ENCODE results near the gene BDH1.
"Not testable (repeated sequence)": the region's sequence is repeated elsewhere in the genome, so short reads cannot be mapped to it uniquely, and the experiment has no call there.

Gene BDH1

GRCh38 chr3:197520311-197521276, 35.2 kb downstream of the BDH1 start:
- DNase-seq: no peak

- DNase-seq: no peak
Observed at GRCh38 chr3:197519801-197520211, 36.0 kb downstream of the BDH1 start.

DNA sequence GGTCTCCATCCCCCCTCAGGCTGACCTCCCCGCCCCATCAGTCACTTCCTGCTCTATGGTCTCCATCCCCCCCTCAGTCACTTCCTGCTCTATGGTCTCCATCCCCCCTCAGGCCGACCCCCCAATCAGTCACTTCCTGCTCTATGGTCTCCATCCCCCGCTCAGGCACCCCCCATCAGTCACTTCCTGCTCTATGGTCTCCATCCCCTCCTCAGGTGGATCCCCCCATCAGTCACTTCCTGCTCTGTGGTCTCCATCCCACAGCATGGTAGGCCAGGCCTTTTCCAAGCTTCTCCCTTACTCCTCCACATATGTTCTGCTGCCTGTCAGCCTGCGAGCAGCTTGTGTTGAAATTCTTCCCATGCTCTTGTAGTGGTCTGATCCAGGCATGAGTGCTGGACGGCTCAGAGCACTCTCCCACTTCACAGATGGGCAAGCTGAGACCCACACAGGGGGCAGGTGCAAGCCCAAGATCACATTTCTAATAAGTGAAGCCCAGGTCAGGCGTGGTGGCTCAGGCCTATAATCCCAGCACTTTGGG, 36.8 kb downstream of the BDH1 start:
- no peak for DNase-seq

- DNase-seq: not testable (repeated sequence)
Observed at GRCh38 chr3:197517922-197518683, 37.7 kb downstream of the BDH1 start.

- DNase-seq: not testable (repeated sequence)
Observed at GRCh38 chr3:197516890-197517606, 38.7 kb downstream of the BDH1 start.

GRCh38 chr3:197516517-197516889, 39.3 kb downstream of the BDH1 start:
- peak; percentile 42 for DNase-seq

- no peak for DNase-seq
Observed at GRCh38 chr3:197514786-197515355, 40.9 kb downstream of the BDH1 start.

DNA sequence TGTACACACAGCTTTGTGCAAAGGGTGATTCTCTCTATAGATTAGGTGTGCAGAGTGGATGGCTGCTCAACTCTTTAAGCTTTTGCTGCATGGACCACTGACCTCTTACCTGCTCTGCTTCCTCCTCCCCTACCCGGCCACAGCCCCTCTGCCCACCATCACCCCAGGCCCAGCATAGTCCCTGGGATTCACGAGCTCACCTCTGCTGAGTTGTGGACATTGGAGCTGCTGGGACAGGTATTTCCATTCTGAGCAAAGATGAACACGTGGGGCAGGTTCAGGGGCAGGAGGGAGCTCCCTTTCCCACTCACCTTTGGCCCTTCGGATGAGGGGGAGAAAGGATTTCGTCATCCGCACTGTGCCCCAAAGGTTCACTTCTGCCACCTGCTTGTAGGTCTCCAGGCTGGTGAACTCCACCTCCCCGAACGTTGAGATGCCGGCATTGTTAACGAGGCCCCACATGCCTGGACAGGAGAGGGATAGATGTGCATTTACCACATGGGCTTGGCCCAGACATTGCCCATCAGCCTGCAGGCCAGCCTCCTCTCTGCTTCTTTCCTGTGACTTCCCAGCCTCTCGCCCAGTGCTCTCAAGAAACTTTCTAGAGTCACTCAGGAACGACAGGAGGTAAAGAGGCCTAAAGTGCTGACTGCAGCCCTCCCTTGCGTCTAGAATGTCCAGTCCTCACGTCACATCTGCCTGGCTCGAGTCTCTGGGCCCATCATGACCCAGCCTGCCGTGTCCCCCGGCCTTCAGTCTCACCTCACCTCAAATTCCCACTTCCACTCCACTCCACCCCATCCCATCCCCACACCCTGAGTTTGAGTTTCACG, 41.6 kb downstream of the BDH1 start:
- DNase-seq: no peak

- no peak for DNase-seq
Observed at GRCh38 chr3:197512691-197513571, 42.8 kb downstream of the BDH1 start.

GRCh38 chr3:197511853-197512635, 43.7 kb downstream of the BDH1 start:
- DNase-seq: no peak

DNA sequence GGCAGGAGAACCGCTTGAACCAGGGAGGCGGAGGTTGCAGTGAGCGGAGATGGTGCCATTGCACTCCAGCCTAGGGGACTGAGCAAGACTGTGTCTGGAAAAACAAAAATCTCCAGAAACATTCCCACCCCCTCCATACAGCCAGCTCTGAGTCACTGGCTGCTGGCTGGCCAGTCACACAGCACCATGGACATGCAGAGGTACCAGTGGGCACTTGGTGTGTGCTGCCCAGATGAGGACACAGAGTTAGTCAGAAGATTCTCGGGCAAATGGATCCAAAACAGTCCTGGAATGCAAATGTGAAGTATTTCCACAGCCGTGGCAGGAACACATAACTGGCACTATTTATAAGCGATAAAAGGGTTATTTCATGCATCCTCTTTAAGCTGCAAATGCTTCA, 44.6 kb downstream of the BDH1 start:
- peak; percentile 16 for DNase-seq

- no peak for DNase-seq
Observed at GRCh38 chr3:197510642-197511018, 45.1 kb downstream of the BDH1 start.

DNA sequence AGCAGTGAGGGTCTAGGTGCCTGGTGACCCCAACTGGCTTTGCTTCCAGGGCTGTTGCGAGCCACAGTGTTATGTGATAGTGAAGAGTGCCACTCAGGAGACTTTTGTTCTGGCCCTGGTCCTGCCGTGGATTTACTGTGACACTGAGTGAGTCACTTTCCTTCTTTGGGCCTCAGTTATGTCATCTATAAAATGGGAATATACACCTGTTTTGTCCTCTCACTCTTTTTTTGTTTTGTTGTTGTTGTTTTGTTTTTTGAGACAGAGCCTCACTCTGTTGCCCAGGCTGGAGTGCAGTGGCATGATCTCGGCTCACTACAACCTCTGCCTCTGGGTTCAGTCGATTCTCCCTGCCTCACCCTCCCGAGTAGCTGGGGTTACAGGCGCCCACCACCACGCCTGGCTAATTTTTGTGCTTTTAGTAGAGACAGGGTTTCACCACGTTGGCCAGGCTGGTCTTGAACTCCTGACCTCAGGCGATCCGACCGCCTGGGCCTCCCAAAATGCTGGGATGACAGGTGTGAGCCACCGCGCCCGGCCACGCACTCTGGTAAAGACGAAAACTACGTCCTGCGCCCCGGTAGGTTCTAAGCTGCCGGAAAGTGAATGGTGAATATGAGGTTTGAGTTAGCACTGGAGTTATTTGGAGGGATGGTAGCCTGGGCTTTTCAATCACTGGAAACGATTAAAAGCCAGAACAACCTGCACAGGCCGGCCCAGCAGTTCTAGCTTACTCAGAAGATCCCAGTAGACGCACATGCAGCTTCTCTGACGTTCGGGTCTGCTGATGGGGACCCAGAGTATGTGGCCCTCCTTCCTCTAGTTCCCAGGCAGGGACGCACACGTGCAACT, 46.6 kb downstream of the BDH1 start:
- no peak for DNase-seq

DNA sequence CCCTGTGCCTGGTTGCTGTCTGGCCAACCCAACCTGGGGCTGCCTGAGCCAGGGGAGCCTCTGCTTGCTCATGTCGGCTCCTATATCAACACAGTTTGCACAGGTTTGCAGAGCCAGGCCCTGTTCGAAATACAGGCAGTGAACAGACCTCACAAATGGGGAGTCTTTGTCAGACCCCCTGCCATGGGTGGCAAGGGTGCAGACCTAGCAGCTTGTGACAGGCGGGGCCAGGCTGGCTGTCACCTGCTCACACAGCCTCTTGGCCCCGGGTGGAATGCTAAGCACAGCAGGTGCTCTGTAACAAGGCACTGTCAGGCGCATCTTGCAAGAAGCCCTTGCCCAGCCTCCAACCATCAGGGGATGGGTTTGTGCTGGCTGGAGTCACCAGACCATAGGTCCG, 47.3 kb downstream of the BDH1 start:
- no peak for DNase-seq

DNA sequence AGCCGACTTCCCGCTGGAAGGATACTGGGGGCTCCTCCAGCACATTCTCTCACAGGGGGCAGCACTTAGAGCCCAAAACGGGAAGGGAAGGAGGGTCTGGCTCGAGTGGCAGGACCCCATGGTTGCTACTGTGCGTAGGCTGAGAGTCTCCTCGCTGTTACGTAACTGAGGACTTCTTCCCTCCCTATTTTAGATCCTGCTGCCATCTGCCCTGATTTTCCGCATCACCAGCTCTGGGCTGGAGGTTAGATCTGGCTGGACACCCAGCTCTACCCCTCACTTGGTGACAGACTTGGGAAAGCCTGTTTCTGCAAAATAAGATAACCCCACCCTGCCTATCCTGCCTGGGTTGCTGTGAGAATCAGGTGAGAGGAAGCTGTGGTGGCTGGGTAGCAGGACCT, 47.7 kb downstream of the BDH1 start:
- DNase-seq: no peak

GRCh38 chr3:197507541-197507940, 48.2 kb downstream of the BDH1 start:
- no peak for DNase-seq

GRCh38 chr3:197507081-197507480, 48.7 kb downstream of the BDH1 start:
- DNase-seq: no peak

DNA sequence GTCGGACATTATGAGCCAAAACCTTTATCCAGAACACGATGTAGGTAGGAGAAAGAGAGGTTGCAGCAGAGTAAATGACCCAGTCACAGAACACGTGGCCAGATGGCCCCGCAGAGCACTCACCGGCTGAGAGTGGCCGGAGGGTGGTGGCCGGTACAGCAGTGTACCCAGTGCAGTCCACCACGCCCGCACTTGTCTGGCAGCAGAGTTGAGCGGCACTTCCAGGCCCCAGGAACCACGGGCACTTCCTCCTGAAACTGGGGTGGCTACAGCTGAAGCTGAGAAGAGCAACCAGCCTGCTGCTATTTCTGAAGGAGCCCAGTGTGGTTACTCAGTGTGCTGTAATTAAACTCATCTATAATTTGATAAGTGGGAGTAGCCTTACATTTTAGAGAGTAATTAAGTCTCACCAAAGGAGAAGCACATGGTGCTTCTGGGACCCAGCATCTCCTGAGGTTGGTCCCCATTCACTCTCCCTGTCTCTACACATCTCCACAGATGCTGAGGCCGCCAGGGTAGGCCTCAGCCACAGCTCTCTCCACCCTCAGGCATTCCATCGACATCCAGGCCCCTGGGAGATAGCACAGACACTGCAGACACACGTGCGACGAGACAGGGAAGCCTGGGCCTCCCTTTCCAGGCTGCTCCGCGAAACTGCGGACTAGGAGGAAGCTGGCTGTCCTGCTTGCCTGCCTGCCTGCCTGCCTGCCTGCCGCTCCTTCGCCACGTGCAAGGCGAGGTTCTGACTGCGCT, 49.8 kb downstream of the BDH1 start:
- DNase-seq: no peak

Data from GOT3 (cell line).